Measurements from ENCODE around the gene RING1. TPM values are rescaled to one million over a fixed set of nuclear protein-coding genes. Genes with fewer than 3 reads are reported as not detected.

The RING1 gene
- total RNA-seq, 1 donor from 2014 or later: 12.1 TPM

- peak overlapping the region; percentile 57 for H3K27ac Mint-ChIP-seq
- H4K20me1 ChIP-seq (ENCODE audit: low read depth): no peaks in the 10 kb centered on the region
- TF ChIP-seq, protein P1, sequence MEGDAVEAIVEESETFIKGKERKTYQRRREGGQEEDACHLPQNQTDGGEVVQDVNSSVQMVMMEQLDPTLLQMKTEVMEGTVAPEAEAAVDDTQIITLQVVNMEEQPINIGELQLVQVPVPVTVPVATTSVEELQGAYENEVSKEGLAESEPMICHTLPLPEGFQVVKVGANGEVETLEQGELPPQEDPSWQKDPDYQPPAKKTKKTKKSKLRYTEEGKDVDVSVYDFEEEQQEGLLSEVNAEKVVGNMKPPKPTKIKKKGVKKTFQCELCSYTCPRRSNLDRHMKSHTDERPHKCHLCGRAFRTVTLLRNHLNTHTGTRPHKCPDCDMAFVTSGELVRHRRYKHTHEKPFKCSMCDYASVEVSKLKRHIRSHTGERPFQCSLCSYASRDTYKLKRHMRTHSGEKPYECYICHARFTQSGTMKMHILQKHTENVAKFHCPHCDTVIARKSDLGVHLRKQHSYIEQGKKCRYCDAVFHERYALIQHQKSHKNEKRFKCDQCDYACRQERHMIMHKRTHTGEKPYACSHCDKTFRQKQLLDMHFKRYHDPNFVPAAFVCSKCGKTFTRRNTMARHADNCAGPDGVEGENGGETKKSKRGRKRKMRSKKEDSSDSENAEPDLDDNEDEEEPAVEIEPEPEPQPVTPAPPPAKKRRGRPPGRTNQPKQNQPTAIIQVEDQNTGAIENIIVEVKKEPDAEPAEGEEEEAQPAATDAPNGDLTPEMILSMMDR (IDR thresholded peaks at IDR 0.05): no peak
- TF ChIP-seq EZH2 (IDR thresholded peaks at IDR 0.05): no peak
- H3K9me3 ChIP-seq (ENCODE audit: low read depth): no peaks in the 10 kb centered on the region
- no peaks in the 10 kb centered on the region for H3F3A ChIP-seq (ENCODE audit: low read depth)
- no peaks in the 10 kb centered on the region for H3K36me3 ChIP-seq
- no peak overlapping the region for H3K27ac ChIP-seq
- peaks cover 12% of the 10 kb centered on the region for H3K27me3 Mint-ChIP-seq (ENCODE audit: insufficient read depth, low read depth)
- H3K79me2 ChIP-seq (ENCODE audit: low read depth): no peaks in the 10 kb centered on the region
- H3K27me3 ChIP-seq: peaks cover 18% of the 10 kb centered on the region
- H3K4me2 ChIP-seq: no peak overlapping the region
- no peak for DNase-seq (ENCODE audit: low spot score)
- no peaks in the 10 kb centered on the region for H3K4me1 ChIP-seq
- no peak overlapping the region for H2AFZ ChIP-seq (replicated peaks)
- no peak overlapping the region for H3K9ac ChIP-seq
- no peak overlapping the region for H3K4me3 ChIP-seq
- H3K4me3 Mint-ChIP-seq: no peak overlapping the region
- H3K4me1 Mint-ChIP-seq: peaks cover 16% of the 10 kb centered on the region
- H3K36me3 Mint-ChIP-seq: no peaks in the 10 kb centered on the region
- H3K9me3 Mint-ChIP-seq: no peaks in the 10 kb centered on the region
Measured at GRCh38 chr6:33164665-33165373, 43.5 kb upstream of the RING1 start.

DNA sequence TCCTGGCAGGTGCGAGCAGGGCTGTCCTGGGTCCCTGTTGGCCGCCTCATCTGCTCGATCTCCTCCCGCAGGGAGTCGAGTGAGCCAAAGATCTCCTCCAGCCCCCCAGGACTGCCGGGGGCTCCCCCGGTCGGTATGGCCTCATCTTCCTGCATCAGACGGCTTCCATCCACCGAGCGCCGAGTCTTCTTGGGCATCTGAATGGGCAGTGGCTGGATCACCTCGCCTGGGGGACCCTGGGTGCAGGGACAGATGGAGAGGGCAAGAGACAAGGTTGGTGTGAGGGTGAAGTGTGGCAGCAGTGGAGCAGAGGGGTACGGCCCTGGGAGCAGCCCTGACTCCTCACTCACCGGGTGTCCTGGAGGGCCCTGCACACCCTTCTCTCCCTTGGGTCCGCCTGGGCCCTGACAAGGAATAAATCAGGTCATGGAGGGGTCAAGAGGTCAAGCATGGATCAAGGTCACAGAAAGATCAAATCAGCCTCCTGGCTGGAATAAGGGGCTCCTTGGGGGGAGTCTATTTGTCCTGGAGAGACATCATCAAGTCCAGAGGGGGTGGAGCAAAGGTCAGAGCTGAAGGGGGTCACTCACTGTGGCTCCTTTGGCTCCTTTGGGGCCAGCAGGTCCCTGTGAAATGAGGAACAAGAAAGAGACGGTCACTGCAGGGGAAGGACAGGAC lies 42.6 kb upstream of the RING1 start:
- Histone ChIP-seq H2AFZ (replicated peaks) (no peak overlapping the region), H3K79me2 (ENCODE audit: low read depth) (no peaks in the 10 kb centered on the region), H3K4me1 (no peaks in the 10 kb centered on the region), H3K4me3 (no peak overlapping the region), H3K27ac (no peak overlapping the region), H4K20me1 (ENCODE audit: low read depth) (no peaks in the 10 kb centered on the region), H3F3A (ENCODE audit: low read depth) (no peaks in the 10 kb centered on the region), H3K9me3 (ENCODE audit: low read depth) (no peaks in the 10 kb centered on the region), H3K4me2 (no peak overlapping the region), H3K27me3 (peaks cover 17% of the 10 kb centered on the region), H3K36me3 (no peaks in the 10 kb centered on the region), H3K9ac (no peak overlapping the region)
- H3K27ac Mint-ChIP-seq: no peak overlapping the region
- H3K9me3 Mint-ChIP-seq: no peaks in the 10 kb centered on the region
- H3K36me3 Mint-ChIP-seq: no peaks in the 10 kb centered on the region
- no peak overlapping the region for H3K4me3 Mint-ChIP-seq
- H3K27me3 Mint-ChIP-seq (ENCODE audit: insufficient read depth, low read depth): peaks cover 12% of the 10 kb centered on the region
- TF ChIP-seq, protein P1 (IDR thresholded peaks at IDR 0.05): no peak
- TF ChIP-seq EZH2phosphoT487 (IDR thresholded peaks at IDR 0.05): no peak
- TF ChIP-seq EZH2 (IDR thresholded peaks at IDR 0.05): no peak
- no peak for DNase-seq (ENCODE audit: low spot score)
- peaks cover 16% of the 10 kb centered on the region for H3K4me1 Mint-ChIP-seq

GRCh38 chr6:33166363-33166762 lies 41.9 kb upstream of the RING1 start:
- no peak for DNase-seq (ENCODE audit: low spot score)
- Histone ChIP-seq H4K20me1 (ENCODE audit: low read depth) (no peaks in the 10 kb centered on the region), H3K36me3 (no peaks in the 10 kb centered on the region), H3K4me3 (no peak overlapping the region), H3K4me2 (no peak overlapping the region), H2AFZ (replicated peaks) (no peak overlapping the region), H3K9me3 (ENCODE audit: low read depth) (no peaks in the 10 kb centered on the region), H3K79me2 (ENCODE audit: low read depth) (no peaks in the 10 kb centered on the region), H3K27me3 (peaks cover 12% of the 10 kb centered on the region), H3K4me1 (no peaks in the 10 kb centered on the region), H3K9ac (no peak overlapping the region), H3F3A (ENCODE audit: low read depth) (no peaks in the 10 kb centered on the region), H3K27ac (no peak overlapping the region)
- peaks cover 10% of the 10 kb centered on the region for H3K4me1 Mint-ChIP-seq
- H3K4me3 Mint-ChIP-seq: no peak overlapping the region
- TF ChIP-seq, protein P1 (IDR thresholded peaks at IDR 0.05): no peak
- no peak for TF ChIP-seq EZH2phosphoT487 (IDR thresholded peaks at IDR 0.05)
- no peak for TF ChIP-seq EZH2 (IDR thresholded peaks at IDR 0.05)
- H3K27me3 Mint-ChIP-seq (ENCODE audit: insufficient read depth, low read depth): peaks cover 12% of the 10 kb centered on the region
- no peak overlapping the region for H3K27ac Mint-ChIP-seq
- no peaks in the 10 kb centered on the region for H3K9me3 Mint-ChIP-seq
- H3K36me3 Mint-ChIP-seq: no peaks in the 10 kb centered on the region

Data from neural progenitor cell (in vitro differentiated cells).